Right atrium auricular region (tissue), 2 donors: ENCODE measurements around the gene OR7G2. TPM values are rescaled to one million over a fixed set of nuclear protein-coding genes. Genes with fewer than 3 reads are reported as not detected.

ENCODE experiments used
- DNase-seq: peaks from one replicate; pipeline ENCODE4 v3.0.0-alpha.2; 2019; ENCODE audit warnings: low spot score
- H3K27ac ChIP-seq, 2 donors: fragments of 200-600 bp; sonication (generic); 1 replicate in 1 of 2; 2 replicates in 1 of 2; pipeline ENCODE4 v1.5.1; 2016 to 2019
- H3K27me3 ChIP-seq, 2 donors: fragments of 200-600 bp; sonication (generic); one replicate each; pipeline versions ENCODE4 v1.5.1 to v1.6.0; 2017 to 2019
- H3K36me3 ChIP-seq: fragments of 200-600 bp; sonication (generic); one replicate; pipeline ENCODE4 v1.5.1; 2016
- H3K4me1 ChIP-seq, 2 donors: fragments of 200-600 bp; sonication (generic); one replicate each; pipeline versions ENCODE4 v1.5.1 to v1.6.0; 2017 to 2019
- H3K4me3 ChIP-seq, 2 donors: fragments of 200-600 bp; sonication (generic); 1 replicate in 1 of 2; 2 replicates in 1 of 2; pipeline ENCODE4 v1.5.1; 2017 to 2019; ENCODE audit warnings: mild to moderate bottlenecking in 1 of 2, moderate library complexity in 1 of 2
- H3K9me3 ChIP-seq, 2 donors: fragments of 200-600 bp; sonication (generic); one replicate each; pipeline ENCODE4 v1.5.1; 2019
- total RNA-seq, 2 donors: library from RNA; depleted of rRNA; stranded (reverse); fragments of >200 nt; gene quantifications; one replicate each; pipeline ENCODE4 v1.1.0, GENCODE V29; 2016
- TF ChIP-seq, protein P1 (sequence below), 2 donors: fragments of 200-600 bp; sonication (generic); IDR thresholded peaks; one replicate each; pipeline ENCODE4 v1.5.1; 2019; ENCODE audit warnings: antibody characterized with exemption in 2 of 2

The OR7G2 gene
- total RNA-seq, 2 donors from 2014 or later: not detected

- no peak overlapping the region for H3K27ac ChIP-seq
- no peaks in the 10 kb centered on the region for H3K36me3 ChIP-seq
- H3K4me3 ChIP-seq: no peak overlapping the region
- H3K4me1 ChIP-seq: no peaks in the 10 kb centered on the region
- H3K27me3 ChIP-seq: no peaks in the 10 kb centered on the region
- H3K9me3 ChIP-seq: no peaks in the 10 kb centered on the region
- DNase-seq: no peak
- TF ChIP-seq, protein P1, sequence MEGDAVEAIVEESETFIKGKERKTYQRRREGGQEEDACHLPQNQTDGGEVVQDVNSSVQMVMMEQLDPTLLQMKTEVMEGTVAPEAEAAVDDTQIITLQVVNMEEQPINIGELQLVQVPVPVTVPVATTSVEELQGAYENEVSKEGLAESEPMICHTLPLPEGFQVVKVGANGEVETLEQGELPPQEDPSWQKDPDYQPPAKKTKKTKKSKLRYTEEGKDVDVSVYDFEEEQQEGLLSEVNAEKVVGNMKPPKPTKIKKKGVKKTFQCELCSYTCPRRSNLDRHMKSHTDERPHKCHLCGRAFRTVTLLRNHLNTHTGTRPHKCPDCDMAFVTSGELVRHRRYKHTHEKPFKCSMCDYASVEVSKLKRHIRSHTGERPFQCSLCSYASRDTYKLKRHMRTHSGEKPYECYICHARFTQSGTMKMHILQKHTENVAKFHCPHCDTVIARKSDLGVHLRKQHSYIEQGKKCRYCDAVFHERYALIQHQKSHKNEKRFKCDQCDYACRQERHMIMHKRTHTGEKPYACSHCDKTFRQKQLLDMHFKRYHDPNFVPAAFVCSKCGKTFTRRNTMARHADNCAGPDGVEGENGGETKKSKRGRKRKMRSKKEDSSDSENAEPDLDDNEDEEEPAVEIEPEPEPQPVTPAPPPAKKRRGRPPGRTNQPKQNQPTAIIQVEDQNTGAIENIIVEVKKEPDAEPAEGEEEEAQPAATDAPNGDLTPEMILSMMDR (IDR thresholded peaks at IDR 0.05): no peak
These were observed 2.7 kb upstream of the OR7G2 start for GRCh38 chr19:9109959-9110358.

- no peaks in the 10 kb centered on the region for H3K9me3 ChIP-seq
- H3K4me1 ChIP-seq: no peaks in the 10 kb centered on the region
- H3K27me3 ChIP-seq: no peaks in the 10 kb centered on the region
- DNase-seq: no peak
- H3K27ac ChIP-seq: no peak within 1 kb of the TSS
- no peak within 1 kb of the TSS for H3K4me3 ChIP-seq
- no peaks in the 10 kb centered on the region for H3K36me3 ChIP-seq
- TF ChIP-seq, protein P1 (IDR thresholded peaks at IDR 0.05): no peak
These were observed 20.5 kb downstream of the OR7G2 start, which contains the start of gene OR1M1 for GRCh38 chr19:9086761-9087160. TSS of gene OR1M1 (plus strand) at chr19:9087061. CDS start at chr19:9093245, 6,184 bp downstream.

DNA sequence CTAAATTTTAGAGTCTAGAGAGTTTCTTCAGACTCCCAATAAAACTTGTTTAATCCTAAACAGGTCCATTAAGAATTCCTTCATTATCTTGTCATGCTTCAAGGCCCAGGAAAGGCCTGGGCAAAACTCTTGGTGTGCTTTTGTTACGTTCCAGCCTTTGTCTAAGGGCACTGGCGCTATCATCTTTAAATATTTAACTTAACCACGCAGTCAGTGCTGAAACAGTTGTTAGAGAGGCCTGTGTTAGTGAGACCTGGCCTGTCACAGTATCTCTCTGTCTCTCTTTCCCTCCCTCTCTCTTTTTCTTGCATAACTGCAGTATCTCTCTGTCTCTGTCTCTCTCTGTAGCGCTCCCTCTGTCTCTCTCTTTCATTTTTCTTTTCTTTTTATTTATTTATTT lies 28.6 kb downstream of the OR7G2 start:
- Histone ChIP-seq H3K27me3 (no peaks in the 10 kb centered on the region), H3K4me1 (peaks cover 0 to 10% of the 10 kb centered on the region in 2 donors), H3K36me3 (no peaks in the 10 kb centered on the region), H3K27ac (no peak overlapping the region), H3K4me3 (no peak overlapping the region), H3K9me3 (no peaks in the 10 kb centered on the region)
- DNase-seq: no peak
- TF ChIP-seq, protein P1 (IDR thresholded peaks at IDR 0.05): no peak

DNA sequence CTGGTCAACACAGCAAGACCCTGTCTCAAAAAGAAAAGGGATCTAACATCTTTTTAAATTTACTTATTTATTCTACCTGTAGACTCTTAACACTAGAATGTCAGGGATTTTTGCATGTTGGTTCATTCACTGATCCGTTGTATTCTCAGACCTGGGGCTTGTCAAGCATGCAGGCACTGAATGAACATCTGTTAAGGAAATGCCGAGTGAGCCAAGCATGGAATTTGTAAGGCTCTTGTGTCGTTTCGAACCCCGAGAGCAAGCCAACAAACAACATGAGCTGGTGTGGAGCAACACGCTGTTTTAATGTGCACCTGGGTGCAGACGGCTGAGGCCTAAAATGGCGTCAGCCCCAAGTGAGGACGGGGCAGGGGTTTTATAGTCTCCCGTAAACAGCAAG lies 30.4 kb downstream of the OR7G2 start:
- peaks cover 0 to 10% of the 10 kb centered on the region in 2 donors for H3K4me1 ChIP-seq
- no peak for DNase-seq
- no peak overlapping the region for H3K27ac ChIP-seq
- H3K27me3 ChIP-seq: no peaks in the 10 kb centered on the region
- TF ChIP-seq, protein P1 (IDR thresholded peaks at IDR 0.05): no peak
- H3K36me3 ChIP-seq: no peaks in the 10 kb centered on the region
- H3K4me3 ChIP-seq: no peak overlapping the region
- H3K9me3 ChIP-seq: no peaks in the 10 kb centered on the region

DNA sequence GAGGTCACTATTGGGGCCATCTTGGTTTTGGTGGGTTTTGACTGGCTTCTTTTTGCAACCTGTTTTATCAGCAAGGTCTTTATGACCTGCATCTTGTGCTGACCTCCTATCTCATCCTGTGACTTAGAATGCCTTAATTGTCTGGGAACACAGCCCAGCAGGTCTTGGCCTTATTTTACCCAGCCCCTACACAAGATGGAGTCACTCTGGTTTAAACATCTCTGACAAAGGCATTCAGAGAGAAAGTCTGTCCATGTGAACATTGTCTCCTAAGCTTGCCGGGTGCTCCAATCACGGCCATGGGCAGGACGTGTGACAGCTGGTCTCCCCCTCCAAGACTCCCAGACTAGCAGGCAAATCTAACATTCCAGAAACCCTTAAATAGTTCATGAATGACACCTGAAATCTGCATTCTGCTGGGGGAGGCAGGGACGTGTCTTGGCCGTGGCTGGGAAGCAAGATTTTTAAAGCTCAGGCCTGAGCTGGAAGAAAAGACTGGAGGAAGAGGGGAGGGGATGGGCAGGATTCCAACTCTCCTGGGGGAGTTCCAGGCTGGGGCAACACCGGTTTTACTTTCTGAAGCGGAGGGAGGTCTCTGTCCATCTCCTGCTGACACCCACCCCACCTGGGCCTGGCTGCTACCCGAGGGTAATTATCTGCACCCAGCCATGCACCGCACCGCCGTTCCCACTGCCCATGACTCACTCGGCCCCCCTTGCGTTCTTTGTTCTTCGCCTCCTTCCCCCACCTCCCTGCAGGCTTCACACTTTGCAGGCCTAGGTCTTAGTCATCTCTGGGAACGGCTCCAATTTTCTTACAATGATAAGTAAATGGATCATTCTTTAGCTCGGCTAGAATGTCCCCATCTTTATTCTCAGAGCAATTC lies 32.0 kb downstream of the OR7G2 start:
- no peak overlapping the region for H3K27ac ChIP-seq
- no peak overlapping the region for H3K4me3 ChIP-seq
- H3K27me3 ChIP-seq: no peaks in the 10 kb centered on the region
- TF ChIP-seq, protein P1 (IDR thresholded peaks at IDR 0.05): no peak
- peak; percentile 73 for DNase-seq
- H3K36me3 ChIP-seq: no peaks in the 10 kb centered on the region
- H3K4me1 ChIP-seq: peaks cover 0 to 10% of the 10 kb centered on the region in 2 donors
- no peaks in the 10 kb centered on the region for H3K9me3 ChIP-seq
